Right lobe of liver (tissue), 4 donors: ENCODE results near the gene MTHFS.

Experiments used
- POLR2A ChIP-seq: fragments of 450-650 bp; IDR thresholded peaks from one replicate; pipeline ENCODE4 v1.6.1; 2017; ENCODE audit warnings: antibody characterized with exemption, mild to moderate bottlenecking
- TF ChIP-seq, protein P1 (sequence below), 4 donors: fragments of 200-600 bp in 3 of 4; fragments of 450-650 bp in 1 of 4; IDR thresholded peaks; one replicate each; pipeline versions ENCODE4 v1.5.1 to v1.8.0; 2016 to 2022; ENCODE audit warnings: antibody characterized with exemption in 4 of 4, mild to moderate bottlenecking in 2 of 4
- donor health status: DM: no; HTN: no; CAD: no.
- donor health status: DM: no; HTN: no; CAD: no.
- donor health status: DM: no; HTN: yes; CAD: no.

DNA sequence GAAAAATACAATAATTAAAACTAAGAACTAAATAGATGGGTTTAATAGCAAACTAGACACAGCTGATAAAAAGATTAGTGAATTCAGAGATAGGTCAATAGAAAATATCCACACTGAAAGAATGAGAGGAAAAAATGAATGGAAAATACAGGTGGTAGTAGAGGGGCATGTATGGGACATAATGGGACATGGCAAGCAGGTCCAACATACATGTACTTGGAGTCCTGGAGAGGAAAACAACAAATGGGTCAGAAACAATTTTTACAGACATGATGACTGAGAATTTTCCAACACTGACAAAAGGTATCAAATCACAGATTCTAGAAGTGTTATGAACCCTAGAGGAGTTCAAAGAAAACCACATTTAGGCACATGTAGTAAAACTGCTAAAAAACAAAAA, 68.4 kb downstream of the MTHFS start:
- TF ChIP-seq, protein P1, sequence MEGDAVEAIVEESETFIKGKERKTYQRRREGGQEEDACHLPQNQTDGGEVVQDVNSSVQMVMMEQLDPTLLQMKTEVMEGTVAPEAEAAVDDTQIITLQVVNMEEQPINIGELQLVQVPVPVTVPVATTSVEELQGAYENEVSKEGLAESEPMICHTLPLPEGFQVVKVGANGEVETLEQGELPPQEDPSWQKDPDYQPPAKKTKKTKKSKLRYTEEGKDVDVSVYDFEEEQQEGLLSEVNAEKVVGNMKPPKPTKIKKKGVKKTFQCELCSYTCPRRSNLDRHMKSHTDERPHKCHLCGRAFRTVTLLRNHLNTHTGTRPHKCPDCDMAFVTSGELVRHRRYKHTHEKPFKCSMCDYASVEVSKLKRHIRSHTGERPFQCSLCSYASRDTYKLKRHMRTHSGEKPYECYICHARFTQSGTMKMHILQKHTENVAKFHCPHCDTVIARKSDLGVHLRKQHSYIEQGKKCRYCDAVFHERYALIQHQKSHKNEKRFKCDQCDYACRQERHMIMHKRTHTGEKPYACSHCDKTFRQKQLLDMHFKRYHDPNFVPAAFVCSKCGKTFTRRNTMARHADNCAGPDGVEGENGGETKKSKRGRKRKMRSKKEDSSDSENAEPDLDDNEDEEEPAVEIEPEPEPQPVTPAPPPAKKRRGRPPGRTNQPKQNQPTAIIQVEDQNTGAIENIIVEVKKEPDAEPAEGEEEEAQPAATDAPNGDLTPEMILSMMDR (IDR thresholded peaks at IDR 0.05): no peak
- no peak for TF ChIP-seq POLR2A
